WTC11 (cell line): ENCODE data around the gene TMEM130.

Experiments used
- CBFB ChIP-seq: sonication (generic); formaldehyde crosslinking; IDR thresholded peaks from 2 replicates; pipeline ENCODE4 v1.8.1; 2022; ENCODE audit warnings: mild to moderate bottlenecking, low read depth, missing genetic modification reagents
- CTCF ChIP-seq: fragments of 200-600 bp; IDR thresholded peaks from 2 replicates; pipeline ENCODE4 v1.8.0; 2022; ENCODE audit warnings: antibody characterized with exemption
- FOXP4 ChIP-seq: sonication (generic); formaldehyde crosslinking; IDR thresholded peaks from 2 replicates; pipeline ENCODE4 v1.8.0; 2022; ENCODE audit warnings: mild to moderate bottlenecking, missing genetic modification reagents
- MXD4 ChIP-seq: fragments of 250-450 bp; sonication (Bioruptor Pico); IDR thresholded peaks from 2 replicates; pipeline ENCODE4 v1.8.0; 2021; ENCODE audit warnings: mild to moderate bottlenecking, moderate library complexity, borderline replicate concordance
- SP1 ChIP-seq: sonication (generic); formaldehyde crosslinking; conservative IDR thresholded peaks from 2 replicates; pipeline ENCODE4 v1.8.1; 2022; ENCODE audit warnings: missing genetic modification reagents
- USF1 ChIP-seq: sonication (generic); formaldehyde crosslinking; IDR thresholded peaks from 2 replicates; pipeline ENCODE4 v1.8.0; 2022; ENCODE audit warnings: mild to moderate bottlenecking, missing genetic modification reagents
- USF2 ChIP-seq: sonication (generic); formaldehyde crosslinking; IDR thresholded peaks from 2 replicates; pipeline ENCODE4 v1.8.1; 2023; ENCODE audit warnings: mild to moderate bottlenecking, missing genetic modification reagents, moderate library complexity

- TF ChIP-seq CBFB (no peak), USF2 (CRISPR knock-in tag) (no peak), FOXP4 (no peak), CTCF (no peak), USF1 (no peak), MXD4 (CRISPR knock-in tag) (no peak), SP1 (CRISPR knock-in tag) (no peak)
Measured at GRCh38 chr7:98872328-98872924, 2.6 kb upstream of the TMEM130 start.
